NCI-H460 (cell line): ENCODE data around the gene ZNF460. TPM values are rescaled to one million over a fixed set of nuclear protein-coding genes. Genes with fewer than 3 reads are reported as not detected.

Experiments
- DNase-seq: peaks from one replicate; pipeline ENCODE4 v3.0.0-alpha.2; 2016; ENCODE audit warnings: low read depth; ENCODE audit errors: extremely low read depth
- total RNA-seq: library from RNA; depleted of rRNA; stranded (reverse); fragments of >200 nt; shearing (Covaris generic); gene quantifications from 2 replicates; pipeline ENCODE4 v1.2.3, GENCODE V29; 2014; rRNA removed

The ZNF460 gene
- total RNA-seq, 1 experiment from 2014 or later, result 45.7 TPM

DNA sequence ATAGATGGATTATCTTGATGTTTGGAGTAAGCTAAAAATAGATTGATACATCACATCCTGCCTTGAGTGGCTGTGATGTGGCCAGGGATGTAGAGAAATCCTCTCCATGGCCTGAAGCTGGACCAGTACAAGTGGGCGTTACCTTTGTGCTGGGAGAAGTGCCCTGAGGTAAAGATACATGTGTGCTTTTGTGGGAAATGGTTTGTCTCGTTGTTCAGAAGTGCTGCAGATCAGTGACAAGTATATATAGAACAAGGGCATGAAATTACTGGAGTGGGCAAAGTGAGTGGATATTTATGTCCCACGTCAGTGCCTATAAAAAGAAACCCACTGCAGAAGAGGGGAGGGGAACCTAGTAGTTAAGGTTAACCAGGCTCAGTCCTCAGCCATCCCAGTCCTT lies 58.6 kb downstream of the ZNF460 start:
- DNase-seq, result no peak

DNA sequence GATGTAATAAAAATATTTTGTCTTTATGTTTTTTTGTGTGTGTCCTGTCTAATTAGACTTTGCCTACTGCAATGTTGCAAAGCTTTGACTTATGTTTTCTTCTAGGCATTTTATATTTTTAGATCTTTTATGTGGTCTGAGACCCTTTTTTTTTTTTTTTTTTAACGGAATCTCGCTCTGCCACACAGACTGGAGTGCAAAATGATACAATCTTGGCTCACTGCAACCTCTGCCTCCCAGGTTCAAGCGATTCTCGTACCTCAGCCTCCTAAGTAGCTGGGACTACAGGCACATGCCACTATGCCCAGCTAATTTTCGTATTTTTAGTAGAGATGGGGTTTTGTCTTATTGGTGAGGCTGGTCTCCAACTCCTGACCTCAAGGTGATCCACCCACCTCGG lies 62.3 kb downstream of the ZNF460 start:
- DNase-seq, result no peak

Other genes starting within 250 kb of the ZNF460 start
- not detected in 2 replicates for gene USP29, start 160.5 kb upstream of the ZNF460 start, total RNA-seq
- gene ZIM3, start 135.3 kb upstream of the ZNF460 start, total RNA-seq, result not detected in 2 replicates
- gene DUXA, start 113.0 kb upstream of the ZNF460 start, total RNA-seq, result not detected in 2 replicates
- gene ZNF264, start 89.0 kb upstream of the ZNF460 start, total RNA-seq, result 9.5 and 11.0 TPM in 2 replicates
- gene AURKC, start 49.5 kb upstream of the ZNF460 start, total RNA-seq, result not detected in 2 replicates
- gene ZNF805, start 39.9 kb upstream of the ZNF460 start, total RNA-seq, result 10.0 and 10.1 TPM in 2 replicates
- gene ZNF543, start 40.0 kb downstream of the ZNF460 start, total RNA-seq, result 9.8 and 10.1 TPM in 2 replicates
- gene ZNF304, start 70.8 kb downstream of the ZNF460 start, total RNA-seq, result 4.6 and 5.5 TPM in 2 replicates
- gene TRAPPC2B, start 83.1 kb downstream of the ZNF460 start, total RNA-seq, result 18.0 and 18.3 TPM in 2 replicates
- 1.6 and 2.8 TPM in 2 replicates for gene ZNF547, start 83.1 kb downstream of the ZNF460 start, total RNA-seq
- 9.4 and 10.6 TPM in 2 replicates for gene ZNF548, start 109.4 kb downstream of the ZNF460 start, total RNA-seq
- gene ZNF17, start 130.7 kb downstream of the ZNF460 start, total RNA-seq, result 3.9 and 4.7 TPM in 2 replicates
- 16.4 and 21.3 TPM in 2 replicates for gene ZNF749, start 154.8 kb downstream of the ZNF460 start, total RNA-seq
- 0.17 and 0.22 TPM in 2 replicates for gene VN1R1, start 176.7 kb downstream of the ZNF460 start, total RNA-seq
- gene ZNF772, start 197.1 kb downstream of the ZNF460 start, total RNA-seq, result 6.1 and 9.4 TPM in 2 replicates
- gene ZNF419, start 207.3 kb downstream of the ZNF460 start, total RNA-seq, result 10.7 and 16.1 TPM in 2 replicates
- 2.7 and 3.0 TPM in 2 replicates for gene ZNF773, start 219.5 kb downstream of the ZNF460 start, total RNA-seq
- 4.1 and 5.9 TPM in 2 replicates for gene ZNF549, start 246.9 kb downstream of the ZNF460 start, total RNA-seq